ENCODE data around the gene SPAG6. TPM values are rescaled to one million over a fixed set of nuclear protein-coding genes. Genes with fewer than 3 reads are reported as not detected.

SPAG6 gene
- polyA plus RNA-seq, 3 donors, result 0.78 to 1.5 (median 1.3) TPM

DNA sequence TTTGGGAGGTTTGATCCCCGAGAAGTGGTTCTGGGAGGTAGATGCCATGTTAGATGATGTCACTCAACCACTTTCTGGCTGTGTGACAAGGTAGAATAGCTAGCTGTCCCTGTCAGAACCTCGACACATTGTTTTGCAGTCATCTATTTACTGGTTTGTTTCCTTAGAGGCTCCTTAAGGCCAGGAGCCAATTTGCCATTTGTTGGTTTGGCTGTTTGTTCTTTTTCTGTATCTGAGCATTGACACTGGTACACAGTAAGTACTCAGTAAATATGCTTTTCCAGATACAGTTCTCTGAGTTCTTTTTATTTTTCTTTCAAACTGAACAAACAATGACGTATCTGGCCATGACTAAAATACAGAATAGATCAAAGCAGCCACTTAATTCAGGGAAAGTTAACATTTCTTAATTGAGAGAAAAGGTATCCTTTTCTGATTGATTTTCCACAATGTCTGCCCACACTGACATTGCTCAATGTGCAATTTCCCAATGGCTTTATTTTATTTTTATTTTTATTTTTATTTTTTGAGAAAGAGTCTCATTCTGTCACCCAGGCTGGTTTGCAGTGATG is 121.6 kb downstream of the SPAG6 start:
- no peak for DNase-seq (ENCODE audit: extremely low read depth in 1 of 11, low read depth in 9 of 11, low spot score in 4 of 11)

Other genes starting within 250 kb of the SPAG6 start
- gene EBLN1, start 127.5 kb upstream of the SPAG6 start, polyA plus RNA-seq (ENCODE audit: insufficient read length in 3 of 3), result not detected
- 10 to 100 TPM; 76.2 to 98.2 (median 82.5) TPM for gene COMMD3, start 29.1 kb upstream of the SPAG6 start, polyA plus RNA-seq (ENCODE audit: insufficient read length in 3 of 3)
- gene BMI1, start 24.4 kb upstream of the SPAG6 start, polyA plus RNA-seq (ENCODE audit: insufficient read length in 3 of 3), result 100 to 1,000 TPM in 1 of 3 donors, 10 to 100 TPM in 2; 94.3 to 116 (median 99.9) TPM

Data from renal cortex interstitium (tissue), 11 donors.